WERI-Rb-1 (cell line): Measurements from ENCODE around the gene BCL2L2.
"Not testable (repeated sequence)": the region's sequence is repeated elsewhere in the genome, so short reads cannot be mapped to it uniquely, and the experiment has no call there.

Source experiments
- DNase-seq: peaks from one replicate; pipeline ENCODE4 v3.0.0-alpha.2; 2020
- H3K27ac ChIP-seq: fragments of 250-450 bp; sonication (Bioruptor Pico); 2 replicates; pipeline ENCODE4 v1.5.1; 2020; ENCODE audit warnings: mild to moderate bottlenecking, moderate library complexity
- H3K27me3 ChIP-seq: fragments of 250-450 bp; sonication (Bioruptor Pico); 2 replicates; pipeline ENCODE4 v1.5.1; 2021; ENCODE audit warnings: mild to moderate bottlenecking, low read depth, moderate library complexity; ENCODE audit not compliant: insufficient read depth, severe bottlenecking
- H3K36me3 ChIP-seq: fragments of 250-450 bp; sonication (Bioruptor Pico); 2 replicates; pipeline ENCODE4 v1.5.1; 2020; ENCODE audit warnings: mild to moderate bottlenecking, moderate library complexity
- H3K4me3 ChIP-seq: 2 replicates; pipeline ENCODE4 v1.5.1; 2011; ENCODE audit warnings: low read depth, mild to moderate bottlenecking, control low read depth, low read length
- H3K9me3 ChIP-seq: fragments of 250-450 bp; sonication (Bioruptor Pico); 2 replicates; pipeline ENCODE4 v1.5.1; 2021; ENCODE audit warnings: mild to moderate bottlenecking, moderate library complexity; ENCODE audit not compliant: severe bottlenecking
- CTCF ChIP-seq: IDR thresholded peaks from 2 replicates; pipeline ENCODE4 v1.5.1; 2011; ENCODE audit warnings: low read depth, mild to moderate bottlenecking, control low read depth, inconsistent platforms, low read length

The BCL2L2 gene

GRCh38 chr14:23322568-23323517, 16.2 kb downstream of the BCL2L2 start:
- no peak for DNase-seq
- H3K27ac ChIP-seq, result peak overlapping the region; percentile 99
- TF ChIP-seq CTCF, result no peak
- no peaks in the 10 kb centered on the region for H3K27me3 ChIP-seq
- peaks cover 43% of the 10 kb centered on the region for H3K36me3 ChIP-seq
- H3K4me3 ChIP-seq, result peak overlapping the region; percentile 95
- H3K9me3 ChIP-seq, result no peaks in the 10 kb centered on the region

GRCh38 chr14:23323838-23324454, 17.3 kb downstream of the BCL2L2 start:
- Histone ChIP-seq H3K27ac (no peak overlapping the region), H3K4me3 (no peak overlapping the region), H3K27me3 (no peaks in the 10 kb centered on the region), H3K9me3 (no peaks in the 10 kb centered on the region), H3K36me3 (peaks cover 43% of the 10 kb centered on the region)
- no peak for TF ChIP-seq CTCF
- no peak for DNase-seq

GRCh38 chr14:23324455-23324846, 17.8 kb downstream of the BCL2L2 start:
- peaks cover 40% of the 10 kb centered on the region for H3K36me3 ChIP-seq
- H3K27me3 ChIP-seq, result no peaks in the 10 kb centered on the region
- H3K9me3 ChIP-seq, result no peaks in the 10 kb centered on the region
- TF ChIP-seq CTCF, result no peak
- no peak for DNase-seq
- H3K4me3 ChIP-seq, result no peak overlapping the region
- no peak overlapping the region for H3K27ac ChIP-seq

GRCh38 chr14:23324993-23325392, 18.4 kb downstream of the BCL2L2 start:
- no peaks in the 10 kb centered on the region for H3K9me3 ChIP-seq
- DNase-seq, result no peak
- no peak for TF ChIP-seq CTCF
- no peak overlapping the region for H3K4me3 ChIP-seq
- H3K27ac ChIP-seq, result no peak overlapping the region
- no peaks in the 10 kb centered on the region for H3K27me3 ChIP-seq
- H3K36me3 ChIP-seq, result peaks cover 37% of the 10 kb centered on the region

GRCh38 chr14:23325746-23326145, 19.1 kb downstream of the BCL2L2 start:
- not testable (repeated sequence) for H3K27ac ChIP-seq, DNase-seq, H3K27me3 ChIP-seq, H3K4me3 ChIP-seq, H3K9me3 ChIP-seq
- H3K36me3 ChIP-seq, result peaks cover 34% of the 10 kb centered on the region

- DNase-seq, result no peak
- H3K4me3 ChIP-seq, result no peak overlapping the region
- H3K27ac ChIP-seq, result no peak overlapping the region
- H3K36me3 ChIP-seq, result peaks cover 34% of the 10 kb centered on the region
- TF ChIP-seq CTCF, result no peak
- H3K27me3 ChIP-seq, result no peaks in the 10 kb centered on the region
- H3K9me3 ChIP-seq, result no peaks in the 10 kb centered on the region
These were observed 20.1 kb downstream of the BCL2L2 start for GRCh38 chr14:23326491-23327332.
